ENCODE results near the gene SHC4. TPM values are rescaled to one million over a fixed set of nuclear protein-coding genes. Genes with fewer than 3 reads are reported as not detected.

The SHC4 gene
- total and polyA plus RNA-seq, 2 of the 8 experiments (the other 6 are each of a cell fraction or from before 2014, with no cell fraction given) = 0.15 to 0.30 TPM

- Histone ChIP-seq H2BK20ac (ENCODE audit: low read length) (no peak overlapping the region), H4K5ac (ENCODE audit: insufficient read length, low read depth, low read length) (no peak overlapping the region), H3K36me3 (ENCODE audit: control insufficient read depth in 2 of 4, insufficient read depth in 4 of 4, low read length in 3 of 4) (peaks cover 0 to 22% (median 2%) of the 10 kb centered on the region in 4 experiments; a peak in 3 of 8 replicates), H4K91ac (replicated peaks; ENCODE audit: insufficient read length, low read length) (no peak overlapping the region), H3K9ac (replicated peaks in 1 of 4; ENCODE audit: extremely low read depth in 1 of 4, low read depth in 3 of 4, low read length in 3 of 4) (no peak overlapping the region), H3K4me1 (replicated peaks in 1 of 4; ENCODE audit: control insufficient read depth in 3 of 4, insufficient read depth in 4 of 4, low read length in 3 of 4) (no peaks in the 10 kb centered on the region), H3K56ac (replicated peaks; ENCODE audit: insufficient read length, low read depth, low read length) (no peak overlapping the region), H2AFZ (ENCODE audit: low read length) (no peak overlapping the region), H2BK15ac (ENCODE audit: low read length) (no peak overlapping the region), H3K79me1 (ENCODE audit: low read depth, low read length) (no peaks in the 10 kb centered on the region), H3K27me3 (replicated peaks in 1 of 4; ENCODE audit: control insufficient read depth in 3 of 4, extremely low read depth in 1 of 4, insufficient read depth in 3 of 4, low read length in 3 of 4) (peaks cover 0 to 1% (median 0%) of the 10 kb centered on the region in 4 experiments; a peak in 1 of 7 replicates), H2BK120ac (replicated peaks; ENCODE audit: low read depth, low read length) (no peak overlapping the region), H3K18ac (ENCODE audit: extremely low read depth, low read length) (no peak overlapping the region), H3K4me3 (ENCODE audit: extremely low read depth in 1 of 4, insufficient read depth in 2 of 4, low read depth in 3 of 4, low read length in 4 of 4) (no peak overlapping the region), H2BK12ac (ENCODE audit: low read depth, low read length) (no peak overlapping the region), H3K23me2 (ENCODE audit: low read depth, low read length) (no peaks in the 10 kb centered on the region; the same call in 1 of the 2 replicates), H3K23ac (ENCODE audit: insufficient read length) (no peak overlapping the region), H3K14ac (ENCODE audit: insufficient read length) (no peak overlapping the region), H2BK5ac (ENCODE audit: low read depth, low read length) (no peak overlapping the region), H4K8ac (ENCODE audit: extremely low read depth, insufficient read depth, low read length) (no peak overlapping the region), H3K27ac (ENCODE audit: low read depth, low read length) (no peak overlapping the region), H3K9me3 (ENCODE audit: insufficient read depth in 2 of 2, low read depth in 1 of 2, low read length in 1 of 2) (no peaks in the 10 kb centered on the region), H3K4ac (replicated peaks; ENCODE audit: insufficient read length, low read depth, low read length) (no peak overlapping the region), H3K4me2 (ENCODE audit: insufficient read depth in 1 of 2, low read depth in 2 of 2, low read length in 2 of 2) (no peak overlapping the region), H2AK5ac (ENCODE audit: low read depth, low read length) (no peak overlapping the region), H3K79me2 (ENCODE audit: control insufficient read depth in 1 of 2, insufficient read depth in 2 of 2, low read length in 2 of 2) (no peaks in the 10 kb centered on the region), H4K20me1 (replicated peaks in 1 of 2; ENCODE audit: control insufficient read depth in 1 of 2, insufficient read depth in 2 of 2, low read length in 2 of 2) (no peaks in the 10 kb centered on the region)
- ChIA-PET CTCF (ENCODE audit: partially characterized antibody) (no interaction called here), POLR2A (ENCODE audit: partially characterized antibody) (no interaction called here)
- TF ChIP-seq ASH2L (IDR thresholded peaks at IDR 0.05; ENCODE audit: low read length) = no peak
- TF ChIP-seq SAP30 (IDR thresholded peaks at IDR 0.05; ENCODE audit: insufficient read depth, insufficient replicate concordance, low read length) = no peak
- TF ChIP-seq ATF2 (IDR thresholded peaks at IDR 0.05; ENCODE audit: low read length) = no peak
- no peak for TF ChIP-seq NANOG (IDR thresholded peaks at IDR 0.05; ENCODE audit: insufficient read depth, low read depth, low read length, poor library complexity, severe bottlenecking)
- TF ChIP-seq ATF3 (IDR thresholded peaks at IDR 0.05; ENCODE audit: insufficient read depth, low read depth, low read length) = no peak
- 76% methylated on average over 1 of the region's 1 CpG; no CpG with 5 or more reads in 1 of the 2 experiments for WGBS, 2 experiments (ENCODE audit: extremely low coverage in 1 of 2, insufficient coverage in 1 of 2, insufficient read length in 1 of 2, insufficient replicate concordance in 2 of 2, low coverage in 1 of 2, low lambda C conversion rate in 2 of 2, missing lambda C conversion rate in 1 of 2)
- no peak for DNase-seq (ENCODE audit: low read depth in 1 of 2, low spot score in 2 of 2)
- no peak for FAIRE-seq
These were observed 189.2 kb downstream of the SHC4 start for GRCh38 chr15:48774484-48774883.
